ENCODE data around the gene ADGRG3. TPM values are rescaled to one million over a fixed set of nuclear protein-coding genes. Genes with fewer than 3 reads are reported as not detected.

ADGRG3 gene
- total and polyA plus RNA-seq, 9 of the 15 experiments (the other 6 are each of a cell fraction or from before 2014, with no cell fraction given), result 0.09 to 0.52 (median 0.14) TPM; not detected in 3

GRCh38 chr16:57735755-57736418, 67.8 kb downstream of the ADGRG3 start, which contains the start of gene KATNB1:
Gene KATNB1 (plus strand): TSS chr16:57735770. CDS start chr16:57737244, 1,474 bp downstream.
- Histone ChIP-seq H3K27me3 (ENCODE audit: control insufficient read depth in 2 of 2, insufficient read depth in 2 of 2, low read length in 2 of 2) (no peaks in the 10 kb centered on the region), H4K20me1 (replicated peaks; ENCODE audit: control insufficient read depth, insufficient read depth, low read length) (no peaks in the 10 kb centered on the region), H3K9me3 (replicated peaks; ENCODE audit: control insufficient read depth, insufficient read depth, low read depth, low read length) (0 out of 2 replicates have a peak, but pooled peaks cover 3% of the 10 kb centered on the region), H3K4me3 (peak within 1 kb of the TSS; percentile 67), H2AFZ (ENCODE audit: low read depth, low read length) (peak within 1 kb of the TSS; percentile 84), H3K4me2 (ENCODE audit: insufficient read depth, low read length) (peak within 1 kb of the TSS; percentile 88), H3K36me3 (ENCODE audit: control insufficient read depth, insufficient read depth, low read length) (peaks cover 15% of the 10 kb centered on the region; the same call in 1 of the 3 replicates), H3K4me1 (replicated peaks in 1 of 2; ENCODE audit: control insufficient read depth in 2 of 2, insufficient read depth in 2 of 2, low read length in 2 of 2) (peaks cover 10 to 43% of the 10 kb centered on the region in 2 experiments; a peak in 3 of 5 replicates), H3K9ac (ENCODE audit: insufficient read depth in 1 of 2, low read depth in 2 of 2, low read length in 2 of 2) (peak within 1 kb of the TSS; percentile 89 to 100), H3K27ac (ENCODE audit: extremely low read depth, low read depth, low read length) (peak within 1 kb of the TSS; percentile 86), H3K9me1 (ENCODE audit: control insufficient read depth, insufficient read depth, low read length) (no peaks in the 10 kb centered on the region), H3K79me2 (ENCODE audit: control insufficient read depth, insufficient read depth, low read length) (peaks cover 17% of the 10 kb centered on the region)
- ChIA-PET POLR2A (interaction anchor here (0.6 to 3.3 kb wide), 22 partner anchors 9 to 171 kb away, joined by 3 to 12 read pairs (median 3); partner anchors contain the start of gene DRC7), CTCF (ENCODE audit: low intra/inter-chr PET ratio) (interaction anchor here (2.1 to 3.6 kb wide), 2 partner anchors 75 to 87 kb away, joined by 9 to 19 read pairs; no protein-coding TSS in a partner anchor)
- in situ Hi-C loops (cut with MboI), result no loop called here
- ATAC-seq (peak; percentile 55), FAIRE-seq (no peak), DNase-seq (ENCODE audit: extremely low read depth in 1 of 4, low spot score in 3 of 4) (peak in 2 of 4 experiments; percentile 52 to 54)
- WGBS (ENCODE audit: insufficient coverage, low coverage, missing lambda C conversion rate), result 3% methylated on average over 24 of the region's 35 CpGs
- intact Hi-C loops (cut with micrococcal nuclease), result loop anchor here (5.0 to 10.0 kb wide), 3 partner anchors 44 to 269 kb away; partner anchors contain the start of genes DRC7, USB1 and ZNF319
- BruUV-seq (replicated peaks), result TSS peak; percentile 43
- TF ChIP-seq ZNF184 (CRISPR knock-in tag; IDR thresholded peaks at IDR 0.05) (no peak), PHF21A (IDR thresholded peaks at IDR 0.05; ENCODE audit: borderline replicate concordance, low read depth) (no peak), GTF3C2 (IDR thresholded peaks at IDR 0.05; ENCODE audit: borderline replicate concordance, extremely low read depth, insufficient read length) (no peak), ZNF586 (CRISPR knock-in tag; conservative IDR thresholded peaks at IDR 0.05) (no peak), HMGN3 (IDR thresholded peaks at IDR 0.05; ENCODE audit: borderline replicate concordance, extremely low read depth, insufficient read length, low read depth, low read length) (peak; percentile 60), EP400 (IDR thresholded peaks at IDR 0.05) (no peak), ZKSCAN3 (CRISPR knock-in tag; IDR thresholded peaks at IDR 0.05) (no peak), POLR2G (IDR thresholded peaks at IDR 0.05; ENCODE audit: low read depth, low read length) (peak; percentile 60; the same call in 1 of the 2 replicates), CBFA2T3 (IDR thresholded peaks at IDR 0.05) (no peak), FOXO4 (CRISPR knock-in tag; IDR thresholded peaks at IDR 0.05) (peak; percentile 7; the same call in 1 of the 2 replicates), ETS1 (conservative IDR thresholded peaks at IDR 0.05; ENCODE audit: control insufficient read depth, low read depth, low read length) (peak; percentile 52; the same call in 1 of the 2 replicates), ELF2 (CRISPR knock-in tag; IDR thresholded peaks at IDR 0.05) (no peak), SMAD1 (IDR thresholded peaks at IDR 0.05; ENCODE audit: low read depth, low read length, partially characterized antibody) (no peak), ZNF24 (IDR thresholded peaks at IDR 0.05) (no peak), SIN3A (IDR thresholded peaks at IDR 0.05; ENCODE audit: borderline replicate concordance in 2 of 2, control insufficient read depth in 1 of 2, low read depth in 2 of 2, low read length in 2 of 2) (peak; percentile 12 to 51; a peak in 1 of 4 replicates), ZNF764 (CRISPR knock-in tag; IDR thresholded peaks at IDR 0.05; ENCODE audit: low read depth) (no peak)
